IMR-90 (cell line): ENCODE measurements around the gene ZNF512. TPM values are rescaled to one million over a fixed set of nuclear protein-coding genes. Genes with fewer than 3 reads are reported as not detected.

Experiments used
- ATAC-seq: fragments of 200-7000 bp; cut with Tn5 transposase; 2 replicates; pipeline ENCODE4 v1.9.1; 2020; ENCODE audit warnings: low read depth, mild to moderate bottlenecking, moderate library complexity
- BruUV-seq: library from RNA; stranded (reverse); fragments of 400-500 nt; replicated peaks from 2 replicates; lab custom pipeline; 2021; lab: Mats Ljungman, UMichigan
- CTCF ChIA-PET: fragments of 300-600 bp; formaldehyde crosslinking; extraction: SDS; loops from one replicate; lab custom pipeline; 2021; ENCODE audit warnings: antibody characterized with exemption; lab: Yijun Ruan, JAX
- POLR2A ChIA-PET: fragments of 300-600 bp; sonication (Branson Sonifier 250); formaldehyde crosslinking; loops from one replicate; lab custom pipeline; 2022; ENCODE audit warnings: antibody characterized with exemption; ENCODE audit not compliant: unreplicated experiment; lab: Charles Lee
- DNase-seq: peaks from one replicate; pipeline ENCODE4 v3.0.0; 2013
- H2AFZ ChIP-seq: replicated peaks from 2 replicates; pipeline ENCODE3; 2013; ENCODE audit warnings: low read length, mild to moderate bottlenecking; ENCODE audit not compliant: poor library complexity
- H2AK5ac ChIP-seq: 2 replicates; pipeline ENCODE4 v1.6.1; 2013; ENCODE audit warnings: low read depth, low read length, inconsistent platforms
- H2AK9ac ChIP-seq: replicated peaks from 2 replicates; pipeline ENCODE3; 2013; ENCODE audit warnings: mild to moderate bottlenecking, low read depth, low read length, moderate library complexity; ENCODE audit not compliant: poor library complexity
- H2BK120ac ChIP-seq: 2 replicates; pipeline ENCODE4 v1.6.1; 2013; ENCODE audit warnings: low read depth, low read length, inconsistent platforms
- H2BK15ac ChIP-seq: 3 replicates; pipeline ENCODE4 v1.6.1; 2013; ENCODE audit warnings: low read depth, low read length, inconsistent platforms
- H2BK20ac ChIP-seq: 2 replicates; pipeline ENCODE4 v1.6.1; 2013; ENCODE audit warnings: low read depth, mild to moderate bottlenecking, inconsistent platforms, low read length, moderate library complexity
- H2BK5ac ChIP-seq: 2 replicates; pipeline ENCODE4 v1.6.1; 2013; ENCODE audit warnings: mild to moderate bottlenecking, low read depth, low read length, inconsistent platforms; ENCODE audit not compliant: poor library complexity, severe bottlenecking
- H3K14ac ChIP-seq: replicated peaks from 2 replicates; pipeline ENCODE4 v1.6.1; 2013; ENCODE audit warnings: low read depth, low read length, inconsistent platforms
- H3K18ac ChIP-seq: 2 replicates; pipeline ENCODE4 v1.6.1; 2013; ENCODE audit warnings: low read depth, low read length, control low read depth
- H3K23ac ChIP-seq: 2 replicates; pipeline ENCODE4 v1.6.1; 2013; ENCODE audit warnings: low read depth, low read length, inconsistent platforms
- H3K27ac ChIP-seq: 2 replicates; pipeline ENCODE4 v1.5.1; 2013; ENCODE audit warnings: mild to moderate bottlenecking, control low read depth, low read length; ENCODE audit not compliant: insufficient read depth
- H3K27me3 ChIP-seq: 2 replicates; pipeline ENCODE4 v1.6.1; 2013; ENCODE audit warnings: low read length; ENCODE audit not compliant: control insufficient read depth, insufficient read depth
- H3K36me3 ChIP-seq: 2 replicates; pipeline ENCODE4 v1.6.1; 2013; ENCODE audit warnings: low read length, mixed read lengths; ENCODE audit not compliant: control insufficient read depth, insufficient read depth
- H3K4ac ChIP-seq: 2 replicates; pipeline ENCODE4 v1.6.1; 2013; ENCODE audit warnings: low read depth, low read length, inconsistent platforms
- H3K4me1 ChIP-seq: 2 replicates; pipeline ENCODE4 v1.6.1; 2013; ENCODE audit warnings: low read length, mixed read lengths; ENCODE audit not compliant: control insufficient read depth, insufficient read depth
- H3K4me2 ChIP-seq: 2 replicates; pipeline ENCODE4 v1.6.1; 2013; ENCODE audit warnings: low read depth, mild to moderate bottlenecking, control low read depth, low read length, moderate library complexity
- H3K4me3 ChIP-seq: 2 replicates; pipeline ENCODE4 v1.5.1; 2013; ENCODE audit warnings: low read depth, mild to moderate bottlenecking, control low read depth, low read length, moderate library complexity; ENCODE audit not compliant: insufficient read depth
- H3K56ac ChIP-seq: 2 replicates; pipeline ENCODE4 v1.6.1; 2013; ENCODE audit warnings: low read length, inconsistent platforms; ENCODE audit not compliant: insufficient read depth; ENCODE audit errors: extremely low read depth
- H3K79me1 ChIP-seq, 2 experiments: 2 replicates each; pipeline ENCODE4 v1.6.1; 2013; ENCODE audit warnings: low read length in 2 of 2, inconsistent platforms in 1 of 2, low read depth in 1 of 2
- H3K9ac ChIP-seq: 2 replicates; pipeline ENCODE4 v1.6.1; 2013; ENCODE audit warnings: low read depth, low read length, control low read depth
- H3K9me1 ChIP-seq: 2 replicates; pipeline ENCODE4 v1.6.1; 2013; ENCODE audit warnings: low read length, inconsistent platforms; ENCODE audit not compliant: insufficient read depth
- H3K9me3 ChIP-seq: 2 replicates; pipeline ENCODE4 v1.6.1; 2013; ENCODE audit warnings: low read length; ENCODE audit not compliant: control insufficient read depth, insufficient read depth
- H4K20me1 ChIP-seq: 2 replicates; pipeline ENCODE4 v1.6.1; 2013; ENCODE audit warnings: low read length, inconsistent platforms; ENCODE audit not compliant: insufficient read depth
- H4K5ac ChIP-seq: 2 replicates; pipeline ENCODE4 v1.6.1; 2013; ENCODE audit warnings: mild to moderate bottlenecking, low read depth, low read length, control low read depth
- H4K8ac ChIP-seq, 2 experiments: 2 replicates each; pipeline ENCODE4 v1.6.1; 2013; ENCODE audit warnings: low read depth in 2 of 2, low read length in 2 of 2, control low read depth in 1 of 2, inconsistent platforms in 1 of 2
- H4K91ac ChIP-seq: 2 replicates; pipeline ENCODE4 v1.6.1; 2013; ENCODE audit warnings: low read depth, low read length, inconsistent platforms; ENCODE audit not compliant: insufficient read depth
- FOS ChIP-seq: fragments of 150-350 bp; IDR thresholded peaks from 2 replicates; pipeline ENCODE4 v1.6.1; 2016; ENCODE audit warnings: low read depth, low read length
- NFE2L2 ChIP-seq: fragments of 150-350 bp; IDR thresholded peaks from 2 replicates; pipeline ENCODE4 v1.6.1; 2016; ENCODE audit warnings: low read depth, mild to moderate bottlenecking, low read length
- RAD21 ChIP-seq: IDR thresholded peaks from 2 replicates; pipeline ENCODE4 v1.6.1; 2012; ENCODE audit warnings: low read length, improper control_type of control experiment
- RCOR1 ChIP-seq: IDR thresholded peaks from 2 replicates; pipeline ENCODE4 v1.6.1; 2012; ENCODE audit warnings: mild to moderate bottlenecking, low read length, improper control_type of control experiment; ENCODE audit not compliant: insufficient replicate concordance
- USF2 ChIP-seq: fragments of 150-350 bp; IDR thresholded peaks from 2 replicates; pipeline ENCODE4 v1.6.1; 2017; ENCODE audit warnings: mild to moderate bottlenecking, antibody characterized with exemption, low read length, low read depth
- WGBS, 2 experiments: methylation state at CpG; one replicate each; pipeline versions ENCODE4 v1.1.5 to v1.1.7; 2013; ENCODE audit warnings: missing lambda C conversion rate in 2 of 2; ENCODE audit not compliant: insufficient read length in 1 of 2; ENCODE audit errors: extremely low coverage in 2 of 2; 5-methylcytosine and 5-hydroxymethylcytosine counted together
- dilution Hi-C: fragments of 300-500 bp; cut with HindIII; formaldehyde crosslinking; loops from one replicate; pipeline ENCODE4 v1.14.3; 2018; ENCODE audit warnings: low sequenced_read_pairs; ENCODE audit not compliant: unreplicated experiment
- in situ Hi-C: fragments of 300-500 bp; cut with MboI; formaldehyde crosslinking; loops from 3 replicates; pipeline ENCODE4 v1.14.3; 2019; ENCODE audit warnings: low sequenced_read_pairs, inconsistent platforms, mixed read lengths
- intact Hi-C: fragments of 100-400 bp; cut with micrococcal nuclease; formaldehyde crosslinking; loops from 2 replicates; pipeline ENCODE4 v1.10.0; 2022
- polyA plus RNA-seq, 3 experiments: library from polyadenylated mRNA; depleted of rRNA; stranded (reverse); fragments of >200 nt; gene quantifications; 2 replicates each; pipeline ENCODE4 v1.2.3, GENCODE V29; 2012; ENCODE audit warnings: low replicate concordance in 1 of 3
- total RNA-seq: library from RNA; depleted of rRNA; stranded (reverse); fragments of >200 nt; gene quantifications from 2 replicates; pipeline ENCODE4 v1.2.3, GENCODE V29; 2012

Gene ZNF512
- total and polyA plus RNA-seq, 2 of the 4 experiments (the other 2 are of a cell fraction): 25.8 to 56.5 TPM

GRCh38 chr2:27584597-27584996 is 1.8 kb downstream of the ZNF512 start:
- H2AFZ ChIP-seq: no peak overlapping the region
- H2BK15ac ChIP-seq: no peak overlapping the region
- H3K4ac ChIP-seq: no peak overlapping the region
- H3K56ac ChIP-seq: no peak overlapping the region
- H3K27me3 ChIP-seq: no peaks in the 10 kb centered on the region
- H4K5ac ChIP-seq: no peak overlapping the region
- no peak overlapping the region for H2AK9ac ChIP-seq
- no peak overlapping the region for H3K9ac ChIP-seq
- no peak overlapping the region for H2BK5ac ChIP-seq
- H4K8ac ChIP-seq: no peak overlapping the region
- H3K36me3 ChIP-seq: no peaks in the 10 kb centered on the region
- H3K18ac ChIP-seq: no peak overlapping the region
- no TSS peak for BruUV-seq
- peaks cover 10 to 33% of the 10 kb centered on the region in 2 experiments for H3K79me1 ChIP-seq
- no peak for TF ChIP-seq USF2
- no peak for TF ChIP-seq RAD21
- no peak for TF ChIP-seq RCOR1
- TF ChIP-seq FOS: no peak
- TF ChIP-seq NFE2L2: no peak
- ChIA-PET CTCF (no interaction called here), POLR2A (no interaction called here)
- no peak overlapping the region for H2BK120ac ChIP-seq
- no peak overlapping the region for H3K4me3 ChIP-seq
- H3K14ac ChIP-seq: 0 out of 2 replicates have a peak overlapping the region, but pooled peaks have one; percentile 6
- no peak overlapping the region for H3K27ac ChIP-seq
- H2AK5ac ChIP-seq: no peak overlapping the region
- no peak overlapping the region for H2BK20ac ChIP-seq
- H4K20me1 ChIP-seq: peaks cover 15% of the 10 kb centered on the region; the same call in 1 of the 2 replicates
- H3K9me1 ChIP-seq: peaks cover 6% of the 10 kb centered on the region; the same call in 1 of the 2 replicates
- H3K9me3 ChIP-seq: no peaks in the 10 kb centered on the region; the same call in 1 of the 2 replicates
- ATAC-seq: no peak
- dilution Hi-C loops: no loop called here
- peak overlapping the region; percentile 56; the same call in 1 of the 2 replicates for H3K23ac ChIP-seq
- intact Hi-C loops: no loop called here
- no peak overlapping the region for H4K91ac ChIP-seq
- in situ Hi-C loops: no loop called here
- no peak for DNase-seq
- H3K4me1 ChIP-seq: peaks cover 3% of the 10 kb centered on the region; the same call in 1 of the 2 replicates
- H3K4me2 ChIP-seq: peak overlapping the region; percentile 98
- 93 to 100% methylated on average over 1 to 3 of the region's 3 CpGs for WGBS, 2 experiments
